ENCODE measurements around the gene CYP3A5. TPM values are rescaled to one million over a fixed set of nuclear protein-coding genes. Genes with fewer than 3 reads are reported as not detected.

The CYP3A5 gene
- total RNA-seq, 1 donor from 2014 or later: not detected

DNA sequence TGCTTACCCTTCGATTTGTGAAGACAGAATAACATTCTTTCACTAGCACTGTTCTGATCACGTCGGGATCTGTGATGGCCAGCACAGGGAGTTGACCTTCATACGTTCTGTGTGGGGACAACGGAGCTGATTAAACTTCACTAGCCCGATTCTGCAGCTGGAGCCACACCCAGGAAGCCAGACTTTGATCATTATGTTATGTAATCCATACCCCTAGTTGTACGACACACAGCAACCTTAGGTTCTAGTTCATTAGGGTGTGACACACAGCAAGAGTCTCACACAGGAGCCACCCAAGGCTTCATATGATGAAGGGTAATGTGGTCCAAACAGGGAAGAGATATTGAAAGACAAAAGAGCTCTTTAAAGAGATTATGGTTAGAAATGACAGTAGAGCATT lies 7.2 kb downstream of the CYP3A5 start:
- DNase-seq (ENCODE audit: extremely low spot score, unreplicated experiment): no peak
- H3K27ac Mint-ChIP-seq (ENCODE audit: unreplicated experiment): no peak overlapping the region
- TF ChIP-seq CTCF (IDR thresholded peaks at IDR 0.05): no peak

GRCh38 chr7:99669782-99670181 lies 10.0 kb downstream of the CYP3A5 start:
- Mint-ChIP-seq H3K36me3 (ENCODE audit: unreplicated experiment) (peaks cover 2% of the 10 kb centered on the region), H3K4me3 (ENCODE audit: unreplicated experiment) (no peak overlapping the region), H3K9me3 (ENCODE audit: unreplicated experiment) (no peaks in the 10 kb centered on the region)

More for the DNA sequence above, 7.2 kb downstream of the CYP3A5 start:
- H3K27me3 Mint-ChIP-seq (ENCODE audit: unreplicated experiment): no peaks in the 10 kb centered on the region
- no peak overlapping the region for H3K4me3 Mint-ChIP-seq (ENCODE audit: unreplicated experiment)
- no peaks in the 10 kb centered on the region for H3K9me3 Mint-ChIP-seq (ENCODE audit: unreplicated experiment)
- no peaks in the 10 kb centered on the region for H3K4me1 Mint-ChIP-seq (ENCODE audit: unreplicated experiment)
- peaks cover 2% of the 10 kb centered on the region for H3K36me3 Mint-ChIP-seq (ENCODE audit: unreplicated experiment)

GRCh38 chr7:99668541-99668940 lies 11.3 kb downstream of the CYP3A5 start:
- DNase-seq (ENCODE audit: extremely low spot score, unreplicated experiment): no peak
- H3K9me3 Mint-ChIP-seq (ENCODE audit: unreplicated experiment): peaks cover 3% of the 10 kb centered on the region
- no peaks in the 10 kb centered on the region for H3K27me3 Mint-ChIP-seq (ENCODE audit: unreplicated experiment)
- no peak for TF ChIP-seq CTCF (IDR thresholded peaks at IDR 0.05)
- H3K36me3 Mint-ChIP-seq (ENCODE audit: unreplicated experiment): peaks cover 4% of the 10 kb centered on the region
- no peaks in the 10 kb centered on the region for H3K4me1 Mint-ChIP-seq (ENCODE audit: unreplicated experiment)
- H3K4me3 Mint-ChIP-seq (ENCODE audit: unreplicated experiment): no peak overlapping the region
- no peak overlapping the region for H3K27ac Mint-ChIP-seq (ENCODE audit: unreplicated experiment)

More at GRCh38 chr7:99669782-99670181, 10.0 kb downstream of the CYP3A5 start:
- no peaks in the 10 kb centered on the region for H3K27me3 Mint-ChIP-seq (ENCODE audit: unreplicated experiment)
- DNase-seq (ENCODE audit: extremely low spot score, unreplicated experiment): no peak
- H3K4me1 Mint-ChIP-seq (ENCODE audit: unreplicated experiment): no peaks in the 10 kb centered on the region
- H3K27ac Mint-ChIP-seq (ENCODE audit: unreplicated experiment): no peak overlapping the region
- no peak for TF ChIP-seq CTCF (IDR thresholded peaks at IDR 0.05)

- H3K4me1 Mint-ChIP-seq (ENCODE audit: unreplicated experiment): no peaks in the 10 kb centered on the region
- peaks cover 4% of the 10 kb centered on the region for H3K9me3 Mint-ChIP-seq (ENCODE audit: unreplicated experiment)
- no peak for TF ChIP-seq CTCF (IDR thresholded peaks at IDR 0.05)
- H3K36me3 Mint-ChIP-seq (ENCODE audit: unreplicated experiment): peaks cover 6% of the 10 kb centered on the region
- DNase-seq (ENCODE audit: extremely low spot score, unreplicated experiment): no peak
- H3K4me3 Mint-ChIP-seq (ENCODE audit: unreplicated experiment): no peak overlapping the region
- H3K27me3 Mint-ChIP-seq (ENCODE audit: unreplicated experiment): no peaks in the 10 kb centered on the region
- H3K27ac Mint-ChIP-seq (ENCODE audit: unreplicated experiment): no peak overlapping the region
Measured at GRCh38 chr7:99667179-99667578, 12.6 kb downstream of the CYP3A5 start.

- H3K9me3 Mint-ChIP-seq (ENCODE audit: unreplicated experiment): peaks cover 4% of the 10 kb centered on the region
- H3K4me1 Mint-ChIP-seq (ENCODE audit: unreplicated experiment): no peaks in the 10 kb centered on the region
- no peak for TF ChIP-seq CTCF (IDR thresholded peaks at IDR 0.05)
- H3K4me3 Mint-ChIP-seq (ENCODE audit: unreplicated experiment): no peak overlapping the region
- no peaks in the 10 kb centered on the region for H3K27me3 Mint-ChIP-seq (ENCODE audit: unreplicated experiment)
- peaks cover 6% of the 10 kb centered on the region for H3K36me3 Mint-ChIP-seq (ENCODE audit: unreplicated experiment)
- no peak for DNase-seq (ENCODE audit: extremely low spot score, unreplicated experiment)
- no peak overlapping the region for H3K27ac Mint-ChIP-seq (ENCODE audit: unreplicated experiment)
Measured at GRCh38 chr7:99666013-99666395, 13.8 kb downstream of the CYP3A5 start.
